HCT116 (cell line): Measurements from ENCODE around the gene C17orf67. TPM values are rescaled to one million over a fixed set of nuclear protein-coding genes. Genes with fewer than 3 reads are reported as not detected.

ENCODE experiments used
- ATAC-seq: fragments of 200-7000 bp; cut with Tn5 transposase; 2 replicates; pipeline ENCODE4 v1.9.1; 2020; ENCODE audit warnings: mild to moderate bottlenecking, moderate library complexity
- BruUV-seq: library from RNA; stranded (reverse); fragments of 400-500 nt; replicated peaks from 2 replicates; lab custom pipeline; 2021; lab: Mats Ljungman, UMichigan
- CTCF ChIA-PET: fragments of 300-600 bp; sonication (Branson Sonifier 250); formaldehyde crosslinking; loops from one replicate; lab custom pipeline; 2021; ENCODE audit warnings: antibody characterized with exemption; lab: Charles Lee
- POLR2A ChIA-PET: fragments of 300-600, 350-600 bp; sonication (Branson Sonifier 250); formaldehyde crosslinking; loops from one replicate; lab custom pipeline; 2021; ENCODE audit warnings: antibody characterized with exemption; lab: Charles Lee
- RAD21 ChIA-PET, 2 experiments: fragments of 300-600 bp; sonication (Branson Sonifier 250); formaldehyde crosslinking; loops; one replicate each; lab custom pipeline; 2023; ENCODE audit warnings: low total read pairs in 2 of 2; ENCODE audit not compliant: uncharacterized antibody in 2 of 2, unreplicated experiment in 2 of 2, low non-redundant PET in 1 of 2; lab: Charles Lee
- DNase-seq: peaks from one replicate; pipeline ENCODE4 v3.0.0-alpha.2; 2010; ENCODE audit warnings: low read depth, low spot score
- H2AFZ ChIP-seq: fragments of 200-600 bp; shearing (Covaris generic), sonication (generic); 2 replicates; pipeline ENCODE4 v1.6.1; 2017; ENCODE audit warnings: low read depth, mixed run types, mixed read lengths, antibody characterized with exemption, low read length; ENCODE audit not compliant: poor library complexity, severe bottlenecking
- H3K27ac ChIP-seq: 2 replicates; pipeline ENCODE4 v1.5.1; 2012; ENCODE audit warnings: low read depth, low read length
- H3K27me3 ChIP-seq: fragments of 200-600 bp; sonication (generic); 2 replicates; pipeline ENCODE4 v1.6.1; 2016; ENCODE audit warnings: mixed run types, low read length, mixed read lengths; ENCODE audit not compliant: insufficient read depth
- H3K36me3 ChIP-seq, 2 experiments: fragments of 200-500 bp in 1 of 2; fragments of 200-600 bp in 1 of 2; sonication (Bioruptor generic) in 1 of 2; sonication (generic) in 1 of 2; 2 replicates each; pipeline versions ENCODE4 v1.5.1 to v1.6.1; 2014 to 2016; ENCODE audit warnings: low read length in 2 of 2, inconsistent platforms in 1 of 2, mixed read lengths in 1 of 2, mixed run types in 1 of 2; ENCODE audit not compliant: insufficient read depth in 2 of 2, control insufficient read depth in 1 of 2
- H3K4me1 ChIP-seq, 2 experiments: fragments of 200-600 bp in 1 of 2; sonication (generic) in 1 of 2; 2 replicates each; pipeline versions ENCODE4 v1.5.1 to v1.6.1; 2012 to 2017; ENCODE audit warnings: low read length in 2 of 2, inconsistent platforms in 1 of 2, mild to moderate bottlenecking in 1 of 2, mixed read lengths in 1 of 2, mixed run types in 1 of 2, moderate library complexity in 1 of 2; ENCODE audit not compliant: insufficient read depth in 2 of 2, control insufficient read depth in 1 of 2
- H3K4me2 ChIP-seq: fragments of 200-600 bp; sonication (generic); 2 replicates; pipeline ENCODE4 v1.6.1; 2017; ENCODE audit warnings: mixed run types, low read length, mixed read lengths
- H3K4me3 ChIP-seq, 2 experiments: fragments of 200-600 bp in 1 of 2; sonication (generic) in 1 of 2; replicated peaks in 1 of 2; 2 replicates each; pipeline ENCODE4 v1.5.1; 2011 to 2016; ENCODE audit warnings: low read length in 2 of 2, control low read depth in 1 of 2, low read depth in 1 of 2, mild to moderate bottlenecking in 1 of 2, mixed read lengths in 1 of 2, mixed run types in 1 of 2
- H3K79me2 ChIP-seq: fragments of 200-600 bp; sonication (generic); 2 replicates; pipeline ENCODE4 v1.6.1; 2017; ENCODE audit warnings: mild to moderate bottlenecking, mixed run types, low read length, moderate library complexity, mixed read lengths; ENCODE audit not compliant: insufficient read depth
- H3K9ac ChIP-seq: fragments of 200-600 bp; sonication (generic); 2 replicates; pipeline ENCODE4 v1.6.1; 2016; ENCODE audit warnings: low read length, mixed read lengths
- H3K9me2 ChIP-seq: fragments of 200-600 bp; sonication (generic), shearing (Covaris generic); 2 replicates; pipeline ENCODE4 v1.6.1; 2017; ENCODE audit warnings: mixed run types, mild to moderate bottlenecking, moderate library complexity; ENCODE audit not compliant: insufficient read depth
- H3K9me3 ChIP-seq, 2 experiments: fragments of 200-500 bp in 1 of 2; fragments of 200-600 bp in 1 of 2; sonication (Bioruptor generic) in 1 of 2; sonication (generic) in 1 of 2; 2 replicates each; pipeline ENCODE4 v1.6.1; 2014 to 2017; ENCODE audit warnings: low read length in 2 of 2, mixed read lengths in 2 of 2, inconsistent platforms in 1 of 2, low read depth in 1 of 2, mild to moderate bottlenecking in 1 of 2, mixed run types in 1 of 2, moderate library complexity in 1 of 2; ENCODE audit not compliant: control insufficient read depth in 1 of 2, insufficient read depth in 1 of 2
- H4K20me1 ChIP-seq: fragments of 200-600 bp; sonication (generic), shearing (Covaris generic); 2 replicates; pipeline ENCODE4 v1.6.1; 2017; ENCODE audit warnings: mixed run types, mild to moderate bottlenecking, moderate library complexity; ENCODE audit not compliant: insufficient read depth
- CEBPB ChIP-seq: IDR thresholded peaks from 2 replicates; pipeline ENCODE4 v1.6.1; 2012; ENCODE audit warnings: low read depth
- JUND ChIP-seq: IDR thresholded peaks from 2 replicates; pipeline ENCODE4 v1.6.1; 2012
- POLR2AphosphoS5 ChIP-seq: IDR thresholded peaks from 2 replicates; pipeline ENCODE4 v1.6.1; 2011; ENCODE audit warnings: mild to moderate bottlenecking, low read depth, low read length, moderate library complexity
- SIN3A ChIP-seq: IDR thresholded peaks from 2 replicates; pipeline ENCODE4 v1.6.1; 2012; ENCODE audit warnings: low read depth
- SP1 ChIP-seq: IDR thresholded peaks from 2 replicates; pipeline ENCODE4 v1.6.1; 2012; ENCODE audit warnings: low read depth
- TCF7L2 ChIP-seq: IDR thresholded peaks from 2 replicates; pipeline ENCODE4 v1.7.0; 2011; ENCODE audit warnings: borderline replicate concordance, inconsistent platforms; ENCODE audit not compliant: insufficient read depth, insufficient read length; ENCODE audit errors: extremely low read depth
- YY1 ChIP-seq: IDR thresholded peaks from 2 replicates; pipeline ENCODE4 v1.6.1; 2011; ENCODE audit warnings: low read length, low read depth, moderate library complexity, mild to moderate bottlenecking; ENCODE audit not compliant: insufficient replicate concordance; ENCODE audit errors: extremely low read depth
- ZFX ChIP-seq: fragments of 450-650 bp; IDR thresholded peaks from 2 replicates; pipeline ENCODE4 v1.6.1; 2017
- ZNF274 ChIP-seq: fragments of 200-500 bp; sonication (Bioruptor generic); IDR thresholded peaks from 2 replicates; pipeline ENCODE4 v1.6.1; 2014; ENCODE audit warnings: mild to moderate bottlenecking, low read depth, low read length, inconsistent platforms
- intact Hi-C: fragments of 100-400 bp; cut with micrococcal nuclease; formaldehyde crosslinking; loops from 2 replicates; pipeline ENCODE4 v1.10.0; 2022
- total RNA-seq: library from RNA; stranded (reverse); gene quantifications from one replicate; pipeline ENCODE4 v1.2.1, GENCODE V29; 2021; ENCODE audit not compliant: unreplicated experiment
- TF ChIP-seq, protein P1 (sequence below): IDR thresholded peaks from 2 replicates; pipeline ENCODE4 v1.6.1; 2011; ENCODE audit warnings: mild to moderate bottlenecking, low read length, moderate library complexity; ENCODE audit not compliant: insufficient replicate concordance; ENCODE audit errors: extremely low read depth
- TF ChIP-seq, protein P2 (sequence below): IDR thresholded peaks from 2 replicates; pipeline ENCODE4 v1.6.1; 2012

The C17orf67 gene
- total RNA-seq, 1 experiment from 2014 or later: 0.84 TPM

- POLR2A ChIA-PET: no interaction called here
- intact Hi-C loops: no loop called here
Measured at GRCh38 chr17:56822725-56823124, 11.0 kb downstream of the C17orf67 start.

More at GRCh38 chr17:56822725-56823124, 11.0 kb downstream of the C17orf67 start:
- Histone ChIP-seq H3K9me2 (no peaks in the 10 kb centered on the region), H3K4me1 (peaks cover 3 to 9% of the 10 kb centered on the region in 2 experiments), H3K79me2 (no peaks in the 10 kb centered on the region), H3K27me3 (no peaks in the 10 kb centered on the region), H4K20me1 (no peaks in the 10 kb centered on the region), H2AFZ (no peak overlapping the region), H3K4me2 (no peak overlapping the region), H3K4me3 (no peak overlapping the region), H3K9me3 (no peaks in the 10 kb centered on the region), H3K36me3 (no peaks in the 10 kb centered on the region), H3K27ac (no peak overlapping the region), H3K9ac (no peak overlapping the region)
- ChIA-PET RAD21 (no interaction called here), CTCF (interaction anchor here (1.5 kb wide), 1 partner anchor 323 kb away, joined by 3 read pairs; no protein-coding TSS in a partner anchor)
- ATAC-seq (no peak), DNase-seq (no peak)
- TF ChIP-seq, protein P1, sequence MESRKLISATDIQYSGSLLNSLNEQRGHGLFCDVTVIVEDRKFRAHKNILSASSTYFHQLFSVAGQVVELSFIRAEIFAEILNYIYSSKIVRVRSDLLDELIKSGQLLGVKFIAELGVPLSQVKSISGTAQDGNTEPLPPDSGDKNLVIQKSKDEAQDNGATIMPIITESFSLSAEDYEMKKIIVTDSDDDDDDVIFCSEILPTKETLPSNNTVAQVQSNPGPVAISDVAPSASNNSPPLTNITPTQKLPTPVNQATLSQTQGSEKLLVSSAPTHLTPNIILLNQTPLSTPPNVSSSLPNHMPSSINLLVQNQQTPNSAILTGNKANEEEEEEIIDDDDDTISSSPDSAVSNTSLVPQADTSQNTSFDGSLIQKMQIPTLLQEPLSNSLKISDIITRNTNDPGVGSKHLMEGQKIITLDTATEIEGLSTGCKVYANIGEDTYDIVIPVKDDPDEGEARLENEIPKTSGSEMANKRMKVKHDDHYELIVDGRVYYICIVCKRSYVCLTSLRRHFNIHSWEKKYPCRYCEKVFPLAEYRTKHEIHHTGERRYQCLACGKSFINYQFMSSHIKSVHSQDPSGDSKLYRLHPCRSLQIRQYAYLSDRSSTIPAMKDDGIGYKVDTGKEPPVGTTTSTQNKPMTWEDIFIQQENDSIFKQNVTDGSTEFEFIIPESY: no peak
- no peak for TF ChIP-seq POLR2AphosphoS5
- no peak for TF ChIP-seq ZNF274
- no peak for TF ChIP-seq YY1
- TF ChIP-seq SP1: no peak
- TF ChIP-seq TCF7L2: no peak
- TF ChIP-seq, protein P2, sequence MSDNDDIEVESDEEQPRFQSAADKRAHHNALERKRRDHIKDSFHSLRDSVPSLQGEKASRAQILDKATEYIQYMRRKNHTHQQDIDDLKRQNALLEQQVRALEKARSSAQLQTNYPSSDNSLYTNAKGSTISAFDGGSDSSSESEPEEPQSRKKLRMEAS: no peak
- TF ChIP-seq SIN3A: no peak
- TF ChIP-seq JUND: no peak
- TF ChIP-seq ZFX: no peak
- TF ChIP-seq CEBPB: no peak
- no TSS peak for BruUV-seq
